HepG2 (cell line): ENCODE data around the gene ADSL. TPM values are rescaled to one million over a fixed set of nuclear protein-coding genes. Genes with fewer than 3 reads are reported as not detected.

Source experiments
- ATAC-seq: fragments of 200-7000 bp; cut with Tn5 transposase; 3 replicates; pipeline ENCODE4 v1.9.1; 2020; ENCODE audit warnings: mild to moderate bottlenecking, moderate library complexity
- BruUV-seq: library from RNA; stranded (reverse); fragments of 400-500 nt; replicated peaks from 2 replicates; lab custom pipeline; 2021; lab: Mats Ljungman, UMichigan
- CTCF ChIA-PET: fragments of 300-600 bp; formaldehyde crosslinking; extraction: SDS; loops from one replicate; lab custom pipeline; 2021; ENCODE audit warnings: low total read pairs, inconsistent platforms, low intra/inter-chr PET ratio; lab: Yijun Ruan, JAX
- POLR2A ChIA-PET: fragments of 350-600 bp; sonication (Branson Sonifier 250); formaldehyde crosslinking; loops from one replicate; lab custom pipeline; 2020; ENCODE audit warnings: antibody characterized with exemption, inconsistent platforms; lab: Yijun Ruan, JAX
- DNase-seq: peaks from one replicate; pipeline ENCODE4 v3.0.0-alpha.2; 2015; ENCODE audit warnings: low spot score
- FAIRE-seq: peaks from 3 replicates; lab custom pipeline; 2011; peaks lifted over from hg19 to GRCh38; lab: Jason Lieb, UNC
- H2AFZ ChIP-seq: one replicate; pipeline ENCODE4 v1.6.1; 2011; ENCODE audit warnings: low read length, inconsistent platforms
- H3K27ac ChIP-seq: fragments of 300-600 bp; 3 replicates; pipeline ENCODE4 v1.8.0; 2011; ENCODE audit warnings: mixed run types, mild to moderate bottlenecking, mixed read lengths, low read length, inconsistent platforms; ENCODE audit not compliant: insufficient read depth; ENCODE audit errors: extremely low read length
- H3K27me3 ChIP-seq, 2 experiments: fragments of 200-600 bp in 1 of 2; 2 replicates in 1 of 2; 3 replicates in 1 of 2; pipeline versions ENCODE4 v1.6.0 to v1.8.0; 2011; ENCODE audit warnings: low read length in 2 of 2, mild to moderate bottlenecking in 2 of 2, moderate library complexity in 2 of 2, inconsistent platforms in 1 of 2; ENCODE audit not compliant: insufficient read depth in 2 of 2, control insufficient read depth in 1 of 2
- H3K36me3 ChIP-seq, 2 experiments: fragments of 200-600 bp in 1 of 2; replicated peaks in 1 of 2; 2 replicates in 1 of 2; 3 replicates in 1 of 2; pipeline versions ENCODE4 v1.5.1 to v1.8.0; 2011; ENCODE audit warnings: low read length in 2 of 2, inconsistent platforms in 1 of 2; ENCODE audit not compliant: insufficient read depth in 2 of 2, control insufficient read depth in 1 of 2
- H3K4me1 ChIP-seq: 2 replicates; pipeline ENCODE4 v1.5.1; 2012; ENCODE audit warnings: low read length, inconsistent platforms; ENCODE audit not compliant: insufficient read depth
- H3K4me2 ChIP-seq: 2 replicates; pipeline ENCODE4 v1.6.0; 2011; ENCODE audit warnings: low read depth, low read length, inconsistent platforms
- H3K4me3 ChIP-seq, 3 experiments: fragments of 200-600 bp in 1 of 3; sonication (generic), shearing (Covaris generic) in 1 of 3; replicated peaks in 1 of 3; 2 replicates each; pipeline ENCODE4 v1.5.1; 2011 to 2016; ENCODE audit warnings: low read length in 3 of 3, inconsistent platforms in 2 of 3, low read depth in 2 of 3, mild to moderate bottlenecking in 2 of 3, control low read depth in 1 of 3, mixed read lengths in 1 of 3; ENCODE audit not compliant: insufficient read depth in 1 of 3
- H3K79me2 ChIP-seq: one replicate; pipeline ENCODE4 v1.6.1; 2011; ENCODE audit warnings: low read length, inconsistent platforms; ENCODE audit not compliant: insufficient read depth
- H3K9ac ChIP-seq: 2 replicates; pipeline ENCODE4 v1.6.0; 2011; ENCODE audit warnings: mild to moderate bottlenecking, low read depth, low read length, inconsistent platforms; ENCODE audit not compliant: insufficient read depth
- H3K9me3 ChIP-seq: 2 replicates; pipeline ENCODE4 v1.5.1; 2012; ENCODE audit warnings: mild to moderate bottlenecking, low read length
- H4K20me1 ChIP-seq: 2 replicates; pipeline ENCODE4 v1.6.0; 2011; ENCODE audit warnings: inconsistent platforms, mild to moderate bottlenecking, low read length, moderate library complexity; ENCODE audit not compliant: insufficient read depth
- AGO2 ChIP-seq: fragments of 200-400 bp; formaldehyde crosslinking; optimal IDR thresholded peaks from 2 replicates; pipeline ENCODE3; 2017; ENCODE audit warnings: mild to moderate bottlenecking, low read depth, low read length, moderate library complexity
- WGBS: methylation state at CpG from one replicate; pipeline ENCODE4 v1.1.6; 2017; ENCODE audit warnings: low lambda C conversion rate; 5-methylcytosine and 5-hydroxymethylcytosine counted together
- in situ Hi-C: cut with HindIII; loops from 2 replicates; pipeline ENCODE4 v1.10.0; 2017; ENCODE audit warnings: low pct_unique_long_range_greater_than_20kb; ENCODE audit not compliant: extremely low pct_ligation_motif_present
- intact Hi-C: fragments of 100-400 bp; cut with micrococcal nuclease; formaldehyde crosslinking; loops from one replicate; pipeline ENCODE4 v1.10.0; 2022; ENCODE audit not compliant: unreplicated experiment
- polyA plus RNA-seq, 8 experiments: library from polyadenylated mRNA; depleted of rRNA in 3 of 8; stranded (reverse) in 7 of 8; unstranded in 1 of 8; fragments of >200 nt; fragmentation: Illumina TruSeq in 4 of 8; extraction: Trizol in 4 of 8; gene quantifications; 2 replicates each; pipeline versions ENCODE4 v1.2.1 to v1.2.3, GENCODE V29; 2011 to 2016; ENCODE audit warnings: low read depth in 4 of 8, missing spikeins in 1 of 8, mixed read lengths in 1 of 8; ENCODE audit not compliant: insufficient read depth in 1 of 8
- total RNA-seq, 5 experiments: library from RNA; depleted of rRNA; stranded (reverse); fragments of >200 nt; fragmentation: Illumina TruSeq; extraction: Trizol; gene quantifications; 2 replicates each; pipeline ENCODE4 v1.2.3, GENCODE V29; 2016; ENCODE audit warnings: low read depth in 1 of 5
- TF ChIP-seq, protein P1 (sequence below): sonication (generic); formaldehyde crosslinking; IDR thresholded peaks from 2 replicates; pipeline ENCODE4 v1.4.0; 2020; ENCODE audit warnings: mild to moderate bottlenecking, missing genetic modification reagents
- TF ChIP-seq, protein P2 (sequence below): sonication (generic); formaldehyde crosslinking; IDR thresholded peaks from 2 replicates; pipeline ENCODE4 v1.4.0; 2020; ENCODE audit warnings: missing genetic modification reagents, low read depth, mild to moderate bottlenecking, borderline replicate concordance

The ADSL gene
- total and polyA plus RNA-seq, 2 of the 13 experiments (the other 11 are each of a cell fraction or from before 2014, with no cell fraction given), result 123 to 174 TPM

DNA sequence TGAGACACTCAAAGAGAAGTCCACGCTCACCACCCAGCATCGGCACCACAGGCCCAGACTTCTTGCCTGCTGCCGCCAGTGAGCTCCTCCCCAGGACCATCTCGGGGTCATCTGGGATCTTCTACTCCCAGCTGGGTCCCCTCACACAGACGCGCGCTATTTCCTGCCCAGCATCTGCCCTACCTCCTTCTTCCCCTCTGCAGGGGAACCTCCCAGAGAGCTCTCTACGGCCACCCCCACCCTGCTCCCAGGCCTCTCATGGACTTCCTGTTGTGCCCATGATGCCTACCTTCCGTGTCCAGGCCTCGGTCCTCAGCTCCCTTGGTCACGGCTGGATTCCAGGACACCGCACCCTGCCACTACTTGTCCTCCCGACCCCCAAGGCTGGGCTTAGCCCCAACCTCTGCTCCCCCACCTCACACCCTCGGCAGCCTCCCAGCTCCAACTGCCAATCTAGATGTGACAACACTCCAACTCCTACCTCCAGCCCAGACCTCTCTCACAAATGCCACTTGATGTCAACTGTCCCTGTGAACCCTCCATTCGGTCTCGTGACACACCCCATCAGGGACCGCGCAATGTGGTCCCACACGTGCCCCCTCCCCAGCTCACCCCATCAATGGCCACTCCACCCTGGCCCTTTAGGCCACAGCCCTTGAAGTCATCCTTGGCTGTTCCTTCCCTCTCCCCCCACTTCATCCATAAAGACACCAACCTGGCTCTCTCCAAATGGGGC, 69.4 kb downstream of the ADSL start (continued):
- TF ChIP-seq, protein P1, sequence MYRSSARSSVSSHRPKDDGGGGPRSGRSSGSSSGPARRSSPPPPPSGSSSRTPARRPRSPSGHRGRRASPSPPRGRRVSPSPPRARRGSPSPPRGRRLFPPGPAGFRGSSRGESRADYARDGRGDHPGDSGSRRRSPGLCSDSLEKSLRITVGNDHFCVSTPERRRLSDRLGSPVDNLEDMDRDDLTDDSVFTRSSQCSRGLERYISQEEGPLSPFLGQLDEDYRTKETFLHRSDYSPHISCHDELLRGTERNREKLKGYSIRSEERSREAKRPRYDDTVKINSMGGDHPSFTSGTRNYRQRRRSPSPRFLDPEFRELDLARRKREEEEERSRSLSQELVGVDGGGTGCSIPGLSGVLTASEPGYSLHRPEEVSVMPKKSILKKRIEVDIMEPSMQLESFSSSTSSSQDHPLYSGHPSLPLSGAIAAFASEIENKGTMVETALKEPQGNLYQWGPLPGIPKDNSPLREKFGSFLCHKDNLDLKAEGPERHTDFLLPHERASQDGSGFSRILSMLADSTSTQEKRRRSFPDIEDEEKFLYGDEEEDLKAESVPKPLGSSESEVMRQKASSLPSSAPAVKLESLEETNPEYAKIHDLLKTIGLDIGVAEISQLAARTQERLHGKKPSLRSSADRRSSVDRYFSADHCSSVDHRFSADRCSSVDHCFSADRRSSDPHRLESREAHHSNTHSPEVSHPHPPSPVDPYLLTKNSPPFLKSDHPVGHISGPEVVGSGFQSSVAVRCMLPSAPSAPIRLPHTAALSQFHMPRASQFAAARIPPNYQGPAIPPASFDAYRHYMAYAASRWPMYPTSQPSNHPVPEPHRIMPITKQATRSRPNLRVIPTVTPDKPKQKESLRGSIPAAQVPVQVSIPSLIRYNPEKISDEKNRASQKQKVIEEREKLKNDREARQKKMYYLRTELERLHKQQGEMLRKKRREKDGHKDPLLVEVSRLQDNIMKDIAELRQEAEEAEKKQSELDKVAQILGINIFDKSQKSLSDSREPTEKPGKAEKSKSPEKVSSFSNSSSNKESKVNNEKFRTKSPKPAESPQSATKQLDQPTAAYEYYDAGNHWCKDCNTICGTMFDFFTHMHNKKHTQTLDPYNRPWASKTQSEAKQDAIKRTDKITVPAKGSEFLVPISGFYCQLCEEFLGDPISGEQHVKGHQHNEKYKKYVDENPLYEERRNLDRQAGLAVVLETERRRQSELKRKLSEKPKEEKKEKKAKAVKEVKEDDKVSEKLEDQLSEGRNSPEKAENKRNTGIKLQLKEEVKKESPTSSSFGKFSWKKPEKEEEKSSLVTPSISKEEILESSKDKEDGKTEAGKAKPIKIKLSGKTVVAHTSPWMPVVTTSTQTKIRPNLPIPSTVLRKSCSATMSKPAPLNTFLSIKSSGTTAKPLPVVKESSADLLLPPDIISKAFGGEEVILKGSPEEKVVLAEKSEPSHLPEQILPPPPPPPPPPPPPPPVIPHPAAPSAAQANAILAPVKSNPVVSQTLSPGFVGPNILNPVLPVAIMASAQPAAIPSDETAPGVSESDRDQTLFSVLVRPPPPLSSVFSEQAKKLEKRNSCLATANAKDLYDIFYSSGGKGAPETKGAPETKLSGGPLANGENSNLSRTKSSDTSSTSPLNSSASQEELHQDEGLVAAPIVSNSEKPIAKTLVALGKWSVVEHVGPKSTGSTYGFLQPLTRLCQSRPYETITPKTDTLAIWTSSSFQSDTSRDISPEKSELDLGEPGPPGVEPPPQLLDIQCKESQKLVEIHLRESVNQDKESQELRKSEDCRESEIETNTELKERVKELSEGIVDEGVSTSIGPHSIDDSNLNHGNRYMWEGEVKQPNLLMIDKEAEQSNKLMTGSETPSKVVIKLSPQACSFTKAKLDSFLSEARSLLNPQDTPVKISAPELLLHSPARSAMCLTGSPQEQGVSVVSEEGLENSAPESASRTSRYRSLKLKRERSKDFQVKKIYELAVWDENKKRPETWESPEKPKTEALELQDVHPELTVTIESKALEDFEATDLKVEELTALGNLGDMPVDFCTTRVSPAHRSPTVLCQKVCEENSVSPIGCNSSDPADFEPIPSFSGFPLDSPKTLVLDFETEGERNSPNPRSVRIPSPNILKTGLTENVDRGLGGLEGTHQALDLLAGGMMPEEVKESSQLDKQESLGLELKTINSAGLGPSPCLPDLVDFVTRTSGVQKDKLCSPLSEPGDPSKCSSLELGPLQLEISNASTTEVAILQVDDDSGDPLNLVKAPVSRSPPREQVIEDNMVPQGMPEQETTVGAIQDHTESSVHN (CRISPR knock-in tag), result no peak

- WGBS, result 97% methylated on average over 10 of the region's 10 CpGs
Measured at GRCh38 chr22:40416267-40416570, 69.9 kb downstream of the ADSL start.

More at GRCh38 chr22:40416267-40416570, 69.9 kb downstream of the ADSL start:
- Histone ChIP-seq H3K4me1 (no peaks in the 10 kb centered on the region), H4K20me1 (no peaks in the 10 kb centered on the region), H2AFZ (no peak overlapping the region), H3K79me2 (no peaks in the 10 kb centered on the region), H3K27me3 (no peaks in the 10 kb centered on the region), H3K36me3 (peaks cover 28 to 44% of the 10 kb centered on the region in 2 experiments; a peak in 4 of 5 replicates), H3K9ac (no peak overlapping the region), H3K4me2 (no peak overlapping the region), H3K9me3 (no peaks in the 10 kb centered on the region), H3K27ac (no peak overlapping the region), H3K4me3 (no peak overlapping the region)
- in situ Hi-C loops (no loop called here), intact Hi-C loops (no loop called here)
- POLR2A ChIA-PET, result no interaction called here
- DNase-seq (no peak), FAIRE-seq (no peak), ATAC-seq (no peak)
- BruUV-seq, result no TSS peak
- CTCF ChIA-PET, result no interaction called here
- TF ChIP-seq AGO2, result peak; percentile 26
- TF ChIP-seq, protein P2, sequence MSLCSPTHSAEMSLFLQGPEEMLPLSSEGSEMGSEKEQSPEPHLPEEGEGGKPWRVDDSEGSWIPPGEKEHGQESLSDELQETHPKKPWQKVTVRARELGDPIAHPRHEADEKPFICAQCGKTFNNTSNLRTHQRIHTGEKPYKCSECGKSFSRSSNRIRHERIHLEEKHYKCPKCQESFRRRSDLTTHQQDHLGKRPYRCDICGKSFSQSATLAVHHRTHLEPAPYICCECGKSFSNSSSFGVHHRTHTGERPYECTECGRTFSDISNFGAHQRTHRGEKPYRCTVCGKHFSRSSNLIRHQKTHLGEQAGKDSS, result no peak
